Forelimb muscle (tissue), 1 donor: ENCODE results near the gene SRRM4. TPM values are rescaled to one million over a fixed set of nuclear protein-coding genes. Genes with fewer than 3 reads are reported as not detected.

Source experiments
- DNase-seq: peaks from one replicate; pipeline ENCODE4 v3.0.0-alpha.2; 2013; ENCODE audit warnings: low read depth
- polyA plus RNA-seq: library from polyadenylated mRNA; unstranded; fragments of 120-200 nt; gene quantifications from one replicate; pipeline ENCODE4 v1.2.1, GENCODE V29; 2013; ENCODE audit not compliant: insufficient read length

The SRRM4 gene
- polyA plus RNA-seq, 1 donor = 0.22 TPM

DNA sequence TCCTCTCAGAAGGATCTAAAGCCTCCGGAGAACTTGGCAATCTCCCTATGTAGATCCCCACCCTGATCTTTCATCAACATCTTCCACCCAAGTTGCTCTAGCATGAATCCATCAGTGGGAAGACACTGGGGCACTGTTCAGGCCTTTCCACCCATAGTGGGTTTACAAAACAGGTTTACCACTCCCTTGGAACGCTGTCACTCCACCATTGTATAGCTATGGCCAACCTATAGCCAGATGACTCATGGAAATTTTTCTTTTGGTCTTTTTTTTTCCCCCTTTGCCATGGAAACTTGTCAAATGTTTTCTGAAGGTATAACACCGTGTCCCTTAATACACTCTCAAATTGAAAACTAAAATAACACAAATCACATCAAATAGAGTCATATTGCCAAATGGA is 186.6 kb downstream of the SRRM4 start:
- DNase-seq = no peak

- DNase-seq = no peak
These were observed 187.4 kb downstream of the SRRM4 start for GRCh38 chr12:119168721-119169120.

- no peak for DNase-seq
These were observed 187.8 kb downstream of the SRRM4 start for GRCh38 chr12:119169150-119169549.

GRCh38 chr12:119171291-119171690 is 189.9 kb downstream of the SRRM4 start:
- DNase-seq = no peak

DNA sequence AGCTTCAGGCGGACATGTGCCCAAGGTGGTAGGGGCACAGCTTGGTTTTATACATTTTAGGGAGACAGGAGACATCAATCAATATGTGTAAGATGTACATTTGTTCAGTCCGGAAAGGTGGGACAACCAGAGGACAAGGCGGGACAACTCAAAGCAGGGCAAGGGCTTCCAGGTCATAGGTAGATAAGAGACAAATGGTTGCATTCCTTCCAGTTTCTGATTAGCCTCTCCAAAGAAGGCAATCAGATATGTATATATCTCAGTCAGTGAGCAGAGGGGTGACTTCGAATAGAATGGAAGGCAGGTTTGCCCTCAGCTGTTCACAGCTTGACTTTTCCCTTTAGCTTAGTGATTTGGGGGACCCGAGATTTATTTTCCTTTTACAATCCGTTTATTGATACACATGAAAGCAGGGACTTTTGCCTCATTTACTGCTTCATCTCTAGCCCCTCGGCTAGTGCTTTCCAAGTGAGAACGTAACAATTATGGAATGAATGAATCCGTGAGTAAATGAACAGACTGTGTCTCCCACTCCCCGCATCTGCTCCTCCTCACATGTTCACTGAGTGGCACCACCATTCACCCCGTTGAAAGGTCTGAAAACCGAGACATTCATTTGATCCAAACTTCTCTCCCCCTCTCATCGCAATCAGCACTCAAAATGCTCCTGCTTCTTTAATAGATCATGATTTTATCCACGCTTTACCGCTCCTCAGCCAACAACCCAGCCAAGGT is 190.5 kb downstream of the SRRM4 start:
- DNase-seq = no peak

GRCh38 chr12:119175081-119175480 is 193.7 kb downstream of the SRRM4 start:
- no peak for DNase-seq

DNA sequence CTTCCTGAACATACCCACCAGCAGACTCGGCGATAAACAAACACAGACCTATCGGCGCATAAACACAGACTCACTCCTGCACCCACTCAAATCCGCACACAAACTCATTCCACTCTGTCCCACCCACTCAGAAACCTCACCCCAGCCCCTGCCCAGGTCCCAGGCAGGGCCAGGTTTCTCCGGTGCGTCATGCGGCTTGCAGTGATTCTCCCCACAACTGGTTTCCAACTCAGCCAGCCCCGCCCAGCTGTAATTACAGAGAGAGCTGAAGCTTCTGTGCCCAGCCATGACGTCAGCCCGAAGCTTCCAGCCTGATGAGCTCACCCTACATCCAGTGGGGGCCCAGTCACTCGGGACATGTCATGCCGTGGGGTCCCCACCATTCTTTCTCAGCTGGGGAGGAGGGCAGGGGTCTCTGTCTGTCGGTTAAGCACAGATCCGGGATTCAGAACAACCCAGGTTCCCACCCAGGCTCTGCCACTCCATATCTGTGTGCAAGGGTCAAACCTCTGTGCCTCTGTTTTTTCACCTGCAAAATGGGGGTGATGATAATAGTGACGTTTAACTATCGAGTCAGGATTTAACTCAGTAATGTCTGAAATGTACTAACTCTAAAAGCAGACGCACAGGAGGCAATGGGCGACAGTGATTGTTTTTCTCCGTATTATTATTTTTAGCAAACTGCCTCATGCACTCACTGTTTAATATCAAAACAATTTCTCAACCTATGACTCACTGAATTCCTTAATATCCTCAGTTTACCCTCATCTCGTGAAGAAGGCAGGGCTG is 195.1 kb downstream of the SRRM4 start:
- peak; percentile 45 for DNase-seq

DNA sequence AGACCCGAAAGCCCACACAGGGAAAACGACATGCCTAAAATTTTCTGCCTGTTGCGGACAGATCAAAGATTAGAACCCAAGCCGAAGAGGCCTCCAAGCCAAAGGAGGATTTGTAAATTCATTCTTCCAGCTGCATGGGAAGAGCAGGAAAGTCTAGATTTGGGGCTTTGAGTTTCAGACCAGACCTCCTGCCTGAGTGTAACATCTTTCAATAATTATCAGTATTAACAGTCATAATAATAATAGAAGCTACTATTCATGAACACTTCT is 195.7 kb downstream of the SRRM4 start:
- no peak for DNase-seq

DNA sequence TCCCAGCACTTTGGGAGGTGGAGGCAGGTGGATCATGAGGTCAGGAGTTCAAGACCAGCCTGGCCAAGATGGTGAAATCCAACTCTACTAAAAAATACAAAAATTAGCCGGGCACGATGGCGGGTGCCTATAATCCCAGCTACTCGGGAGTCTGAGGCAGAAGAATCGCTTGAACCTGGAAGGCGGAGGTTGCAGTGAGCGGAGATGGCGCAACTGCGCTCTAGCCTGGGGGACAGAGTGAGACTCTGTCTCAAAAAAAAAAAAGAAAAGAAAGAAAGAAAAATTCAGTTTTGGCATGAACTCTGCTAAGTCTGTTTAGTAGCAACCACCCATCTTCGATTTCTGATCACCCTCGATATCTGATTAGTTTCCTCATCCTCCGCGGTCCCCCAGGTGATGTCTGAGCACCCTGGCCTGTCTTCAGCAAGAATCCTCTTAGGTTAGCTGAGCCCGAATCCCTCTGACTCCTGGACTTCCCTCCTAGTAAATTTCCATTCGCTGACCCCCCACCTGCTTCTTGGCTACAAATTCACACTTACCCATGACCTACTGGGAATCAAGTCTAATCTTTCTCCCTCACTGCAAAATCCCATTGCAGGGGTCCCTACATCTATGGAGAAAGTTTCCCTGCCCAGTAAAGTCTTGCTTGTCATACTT is 196.5 kb downstream of the SRRM4 start:
- DNase-seq = no peak

- peak; percentile 11 for DNase-seq
These were observed 197.4 kb downstream of the SRRM4 start, which contains the start of gene HSPB8 for GRCh38 chr12:119178544-119179334. HSPB8 (plus strand) TSS chr12:119178931; CDS start chr12:119179313, 382 bp downstream.

DNA sequence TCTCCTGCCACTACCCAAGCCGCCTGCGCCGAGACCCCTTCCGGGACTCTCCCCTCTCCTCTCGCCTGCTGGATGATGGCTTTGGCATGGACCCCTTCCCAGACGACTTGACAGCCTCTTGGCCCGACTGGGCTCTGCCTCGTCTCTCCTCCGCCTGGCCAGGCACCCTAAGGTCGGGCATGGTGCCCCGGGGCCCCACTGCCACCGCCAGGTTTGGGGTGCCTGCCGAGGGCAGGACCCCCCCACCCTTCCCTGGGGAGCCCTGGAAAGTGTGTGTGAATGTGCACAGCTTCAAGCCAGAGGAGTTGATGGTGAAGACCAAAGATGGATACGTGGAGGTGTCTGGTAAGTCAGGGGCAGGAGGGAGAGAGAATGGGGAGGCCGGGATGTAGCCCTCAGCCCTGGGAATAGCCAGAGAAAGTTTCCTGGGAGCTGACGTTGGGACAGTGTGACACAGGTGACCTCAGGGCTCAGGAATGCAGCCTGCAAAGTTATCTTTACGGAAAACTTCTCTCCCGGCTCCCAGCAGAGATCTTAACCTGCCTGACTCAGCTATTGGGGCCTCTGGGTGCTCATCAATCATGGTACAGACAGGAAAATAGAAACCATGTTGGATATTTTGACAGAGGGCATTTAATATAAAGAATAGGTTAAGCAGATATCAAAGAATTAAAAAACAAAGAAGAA is 198.1 kb downstream of the SRRM4 start:
- no peak for DNase-seq

- no peak for DNase-seq
These were observed 199.2 kb downstream of the SRRM4 start for GRCh38 chr12:119180380-119181040.

DNA sequence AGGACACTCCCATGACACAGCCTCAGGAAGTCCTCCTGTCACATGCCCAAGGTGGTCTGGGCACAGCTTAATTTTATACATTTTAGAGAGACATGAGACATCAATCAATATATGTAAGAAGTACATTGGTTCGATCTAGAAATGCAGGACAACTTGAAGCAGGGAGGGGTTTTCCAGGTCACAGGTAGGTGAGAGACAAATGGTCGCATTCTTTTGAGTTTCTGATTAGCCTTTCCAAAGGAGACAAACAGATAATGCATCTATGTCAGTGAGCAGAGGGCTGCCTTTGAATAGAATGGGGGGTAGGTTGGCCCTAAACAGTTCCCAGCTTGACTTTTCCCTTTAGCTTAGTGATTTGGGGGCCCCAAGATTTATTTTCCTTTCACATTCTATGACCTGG is 199.9 kb downstream of the SRRM4 start:
- DNase-seq = no peak

GRCh38 chr12:119181944-119182343 is 200.6 kb downstream of the SRRM4 start:
- DNase-seq = no peak

DNA sequence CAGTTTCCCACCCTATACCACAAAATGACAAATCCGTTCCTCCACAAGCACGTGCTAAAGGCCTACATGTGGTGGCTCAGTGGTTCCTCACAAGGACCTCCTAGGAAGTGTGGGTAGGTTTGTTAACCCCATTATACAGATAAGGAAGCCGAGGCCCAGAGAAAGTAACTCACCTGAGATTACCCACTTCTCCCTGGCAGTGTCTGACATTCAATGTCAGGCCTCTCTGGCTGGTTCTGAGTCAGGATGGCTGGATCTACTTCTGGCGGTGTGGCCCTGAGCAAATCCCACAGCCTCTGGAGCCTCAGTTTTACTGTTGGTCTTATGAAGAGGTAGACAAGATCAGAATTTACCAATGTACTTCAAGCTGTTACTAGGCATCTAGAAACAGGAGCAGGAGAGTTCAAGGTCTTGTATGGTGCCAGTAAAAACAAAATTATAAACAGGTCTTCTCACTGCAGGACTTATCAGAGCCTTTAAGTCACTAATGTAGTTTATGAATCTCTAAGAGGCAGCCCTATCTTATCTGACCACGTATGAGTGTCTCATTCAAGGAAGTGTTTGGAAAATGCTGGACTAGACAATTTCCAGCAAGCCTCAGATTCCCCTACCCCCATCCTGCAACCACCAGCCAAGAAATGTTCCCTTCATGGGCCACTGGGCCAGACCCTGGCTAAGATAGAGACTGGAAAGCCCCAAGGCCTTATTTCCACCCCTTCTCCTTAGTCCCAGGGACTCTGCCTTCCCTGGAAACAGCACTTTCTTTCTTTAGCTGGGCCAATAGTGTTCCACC is 201.6 kb downstream of the SRRM4 start:
- DNase-seq = no peak

DNA sequence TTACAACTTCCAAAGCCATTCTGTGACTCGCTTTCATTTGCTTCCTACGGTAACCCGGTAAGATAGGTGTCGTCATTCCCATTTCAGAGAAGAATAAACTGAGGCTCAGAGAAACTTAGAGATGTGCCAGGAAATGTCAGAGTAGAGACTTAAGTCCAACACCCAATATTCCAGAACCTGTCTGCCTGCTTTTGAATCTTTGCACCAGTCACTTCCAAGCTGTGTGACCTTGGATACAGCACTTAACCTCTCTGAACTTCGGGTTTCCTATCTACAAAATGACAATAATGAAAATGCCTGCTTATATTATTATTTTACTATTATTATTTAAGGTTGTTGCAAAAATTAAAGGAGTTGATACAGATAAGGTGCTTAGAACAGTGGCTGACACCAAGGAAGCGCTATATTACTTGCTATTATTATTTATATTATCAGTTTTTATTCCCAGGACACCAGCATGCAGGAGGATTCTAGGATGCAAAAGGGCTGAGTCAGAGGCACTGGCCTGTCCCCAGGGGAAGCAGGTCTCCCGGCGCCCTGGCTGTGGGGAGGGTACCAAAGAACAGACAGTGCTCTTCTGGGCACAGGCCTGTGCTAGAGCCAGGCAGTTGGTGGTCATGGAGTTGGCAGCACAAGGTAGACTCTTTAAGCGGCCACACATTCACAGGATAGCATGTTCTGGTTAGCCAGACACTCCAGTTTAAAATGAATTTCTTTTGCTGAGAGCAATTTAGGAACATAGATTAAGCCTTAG is 202.8 kb downstream of the SRRM4 start:
- DNase-seq = no peak

DNA sequence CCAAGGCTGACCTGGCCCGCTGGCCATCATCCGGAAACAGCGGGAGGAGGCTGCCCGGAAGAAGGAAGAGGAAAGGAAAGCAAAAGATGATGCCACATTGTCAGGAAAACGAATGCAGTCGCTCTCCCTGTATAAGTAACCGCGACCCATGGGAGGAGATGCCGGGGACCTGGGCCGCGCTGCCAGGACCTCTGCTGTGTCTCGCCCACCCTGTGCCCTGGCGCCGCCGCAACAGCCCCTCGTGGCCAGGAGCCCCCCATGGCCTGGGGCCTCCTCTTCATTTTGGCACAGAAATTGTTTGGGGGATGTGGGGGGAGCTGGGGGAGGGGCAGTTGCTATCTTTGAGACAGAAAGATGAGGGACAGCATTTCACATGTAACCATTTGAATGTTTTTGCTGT is 213.9 kb downstream of the SRRM4 start:
- no peak for DNase-seq

- DNase-seq = no peak
These were observed 217.1 kb downstream of the SRRM4 start for GRCh38 chr12:119198440-119198839.

DNA sequence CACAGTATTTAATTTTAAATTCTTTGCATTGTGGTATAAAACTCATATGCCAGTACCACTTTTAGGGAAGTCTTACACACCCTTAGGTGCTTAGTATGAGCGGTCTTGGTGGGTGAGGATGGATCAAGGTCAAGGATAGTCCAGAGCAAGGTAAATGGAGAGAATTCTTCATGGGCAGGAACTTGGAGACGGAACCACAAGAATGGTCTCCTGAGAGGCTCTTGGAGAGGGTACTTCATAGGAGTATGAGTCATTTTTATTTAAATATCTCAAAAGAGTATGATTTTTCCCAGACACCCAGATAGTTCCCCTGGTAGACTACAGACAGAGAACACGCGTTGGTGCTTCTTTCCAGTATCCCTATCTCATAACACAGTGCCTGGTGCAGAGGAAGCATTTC is 219.3 kb downstream of the SRRM4 start:
- no peak for DNase-seq
